Activated CD4-positive, alpha-beta T cell treated with anti-CD3 and anti-CD28 coated beads for 36 hours (primary cell): ENCODE results near the gene DHCR7. TPM values are rescaled to one million over a fixed set of nuclear protein-coding genes. Genes with fewer than 3 reads are reported as not detected.
"Not testable (repeated sequence)": the region's sequence is repeated elsewhere in the genome, so short reads cannot be mapped to it uniquely, and the experiment has no call there.

Experiments
- ATAC-seq: fragments of 200-7000 bp; cut with Tn5 transposase; one replicate; pipeline ENCODE4 v1.10.0; 2021; ENCODE audit warnings: mild to moderate bottlenecking, moderate library complexity
- CTCF ChIA-PET: fragments of 350-600 bp; sonication (Branson Sonifier 250); formaldehyde crosslinking; loops from one replicate; lab custom pipeline; 2021; ENCODE audit warnings: antibody characterized with exemption; lab: Charles Lee
- POLR2A ChIA-PET: fragments of 350-600 bp; sonication (Branson Sonifier 250); formaldehyde crosslinking; loops from one replicate; lab custom pipeline; 2021; ENCODE audit warnings: antibody characterized with exemption, inconsistent platforms; lab: Charles Lee
- DNase-seq: peaks from one replicate; pipeline ENCODE4 v3.0.0-alpha.2; 2020
- H3K27ac Mint-ChIP-seq: one replicate; pipeline ENCODE4 v1.8.0; 2021; ENCODE audit warnings: mixed read lengths
- H3K27me3 Mint-ChIP-seq: one replicate; pipeline ENCODE4 v1.8.0; 2021; ENCODE audit warnings: mixed read lengths
- H3K36me3 Mint-ChIP-seq: one replicate; pipeline ENCODE4 v1.8.0; 2021; ENCODE audit warnings: low read depth, mixed read lengths
- H3K4me1 Mint-ChIP-seq: one replicate; pipeline ENCODE4 v1.8.0; 2021; ENCODE audit warnings: mixed read lengths
- H3K4me3 Mint-ChIP-seq: one replicate; pipeline ENCODE4 v1.8.0; 2021; ENCODE audit warnings: mild to moderate bottlenecking, moderate library complexity, mixed read lengths
- H3K9me3 Mint-ChIP-seq: one replicate; pipeline ENCODE4 v1.8.0; 2021; ENCODE audit warnings: low read depth, mixed read lengths
- intact Hi-C, 2 experiments: fragments of 100-400 bp; cut with DNase I in 1 of 2; cut with micrococcal nuclease in 1 of 2; formaldehyde crosslinking; loops; one replicate each; pipeline versions ENCODE4 v1.14.2 to v1.15.1; 2022 to 2024; cut with DNase I, micrococcal nuclease
- total RNA-seq, 2 experiments: library from RNA; stranded (reverse); gene quantifications; one replicate each; pipeline ENCODE4 v1.2.3, GENCODE V29; 2021

The DHCR7 gene
- total RNA-seq, 2 experiments from 2014 or later = 57.3 to 64.0 TPM

DNA sequence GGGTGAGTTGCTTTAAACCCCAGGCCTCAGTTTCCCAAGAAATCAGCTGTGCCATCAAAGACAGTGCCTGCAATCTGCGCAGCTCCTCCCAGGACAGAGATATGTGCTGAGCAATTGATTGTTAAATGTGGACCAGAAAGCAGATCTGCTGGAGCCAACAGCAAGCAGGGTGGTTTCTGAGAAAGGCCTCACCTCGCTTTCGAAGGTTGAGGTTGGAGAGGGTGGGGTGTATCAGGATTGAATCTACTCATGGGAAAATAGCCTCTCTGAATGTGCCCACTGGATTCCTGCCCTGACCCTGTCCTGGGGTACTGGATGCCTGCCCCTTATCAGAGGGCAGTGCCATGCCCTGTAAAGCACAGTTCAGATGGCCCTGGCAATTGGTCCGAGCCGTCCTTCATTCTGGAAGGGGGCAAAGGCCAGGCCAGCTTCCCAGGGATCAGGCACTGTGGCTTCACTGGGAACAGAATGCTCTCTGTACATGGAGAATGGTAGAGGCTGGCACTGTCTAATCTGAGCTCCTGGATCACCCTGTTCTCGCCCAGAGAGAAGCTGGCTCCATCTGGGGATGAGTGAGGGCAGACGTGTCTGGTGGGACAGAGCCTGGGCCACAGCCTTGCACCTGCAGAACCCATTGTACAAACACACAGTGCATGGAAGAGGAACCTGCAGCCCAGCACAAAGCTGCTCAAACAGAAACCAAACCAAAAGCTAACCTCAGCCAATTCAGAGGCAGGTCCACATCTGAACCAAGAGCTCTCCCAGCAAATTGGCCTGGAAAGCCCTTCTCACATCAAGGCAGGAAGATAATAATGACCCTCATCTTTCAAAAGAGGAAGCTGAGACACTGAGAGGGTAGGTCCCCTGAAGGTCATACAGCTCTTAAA is 15.2 kb downstream of the DHCR7 start:
- CTCF ChIA-PET = no interaction called here
- no peak overlapping the region for H3K27ac Mint-ChIP-seq

DNA sequence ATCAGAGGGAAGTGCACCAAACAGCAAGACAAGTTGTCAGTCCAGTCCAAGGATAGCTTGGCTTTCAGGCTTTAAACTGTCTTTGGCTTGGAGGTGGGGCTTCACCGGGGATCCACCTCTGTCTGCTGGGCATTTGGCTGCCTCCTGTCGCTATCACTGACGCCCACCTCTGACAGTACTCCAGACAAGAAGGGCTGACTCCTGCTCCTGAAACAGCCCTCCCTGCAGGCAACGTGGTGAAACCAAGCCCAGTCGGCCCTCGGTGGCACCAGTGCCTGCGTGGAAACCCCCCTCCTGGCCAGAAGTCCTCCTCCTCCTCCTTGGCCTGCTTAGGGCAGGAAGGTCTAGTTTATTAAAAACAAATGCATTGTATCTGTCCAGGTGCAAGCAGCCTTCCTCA is 16.9 kb downstream of the DHCR7 start:
- POLR2A ChIA-PET = no interaction called here
- no peaks in the 10 kb centered on the region for H3K27me3 Mint-ChIP-seq
- H3K9me3 Mint-ChIP-seq = no peaks in the 10 kb centered on the region
- peaks cover 11% of the 10 kb centered on the region for H3K36me3 Mint-ChIP-seq
- CTCF ChIA-PET = no interaction called here
- intact Hi-C loops = no loop called here
- DNase-seq (no peak), ATAC-seq (no peak)
- H3K27ac Mint-ChIP-seq = no peak overlapping the region
- peaks cover 3% of the 10 kb centered on the region for H3K4me1 Mint-ChIP-seq
- H3K4me3 Mint-ChIP-seq = no peak overlapping the region

More for the DNA sequence above, 15.2 kb downstream of the DHCR7 start:
- no peaks in the 10 kb centered on the region for H3K27me3 Mint-ChIP-seq
- H3K4me3 Mint-ChIP-seq = no peak overlapping the region
- no peaks in the 10 kb centered on the region for H3K4me1 Mint-ChIP-seq
- intact Hi-C loops = no loop called here
- no peak for DNase-seq
- ATAC-seq = no peak
- H3K36me3 Mint-ChIP-seq = peaks cover 14% of the 10 kb centered on the region
- H3K9me3 Mint-ChIP-seq = no peaks in the 10 kb centered on the region
- POLR2A ChIA-PET = no interaction called here

- intact Hi-C loops = no loop called here
- Mint-ChIP-seq H3K9me3 (no peaks in the 10 kb centered on the region), H3K27me3 (no peaks in the 10 kb centered on the region), H3K27ac (no peak overlapping the region), H3K36me3 (peaks cover 8% of the 10 kb centered on the region), H3K4me1 (peaks cover 11% of the 10 kb centered on the region), H3K4me3 (no peak overlapping the region)
- CTCF ChIA-PET = interaction anchor here (0.7 kb wide), 1 partner anchor 10 kb away, joined by 3 read pairs; no protein-coding TSS in a partner anchor
- ATAC-seq (no peak), DNase-seq (no peak)
- POLR2A ChIA-PET = no interaction called here
Measured at GRCh38 chr11:71430166-71430565, 18.0 kb downstream of the DHCR7 start.

- no peak for DNase-seq
- H3K36me3 Mint-ChIP-seq = peaks cover 5% of the 10 kb centered on the region
- intact Hi-C loops = no loop called here
- H3K4me3 Mint-ChIP-seq = no peak overlapping the region
- no peak for ATAC-seq
- no peaks in the 10 kb centered on the region for H3K9me3 Mint-ChIP-seq
- H3K27ac Mint-ChIP-seq = no peak overlapping the region
- peaks cover 11% of the 10 kb centered on the region for H3K4me1 Mint-ChIP-seq
- no peaks in the 10 kb centered on the region for H3K27me3 Mint-ChIP-seq
- CTCF ChIA-PET = interaction anchor here (0.5 to 0.7 kb wide), 2 partner anchors 9 to 1225 kb away, joined by 3 read pairs; no protein-coding TSS in a partner anchor
- POLR2A ChIA-PET = no interaction called here
Measured at GRCh38 chr11:71429701-71430100, 18.5 kb downstream of the DHCR7 start.

DNA sequence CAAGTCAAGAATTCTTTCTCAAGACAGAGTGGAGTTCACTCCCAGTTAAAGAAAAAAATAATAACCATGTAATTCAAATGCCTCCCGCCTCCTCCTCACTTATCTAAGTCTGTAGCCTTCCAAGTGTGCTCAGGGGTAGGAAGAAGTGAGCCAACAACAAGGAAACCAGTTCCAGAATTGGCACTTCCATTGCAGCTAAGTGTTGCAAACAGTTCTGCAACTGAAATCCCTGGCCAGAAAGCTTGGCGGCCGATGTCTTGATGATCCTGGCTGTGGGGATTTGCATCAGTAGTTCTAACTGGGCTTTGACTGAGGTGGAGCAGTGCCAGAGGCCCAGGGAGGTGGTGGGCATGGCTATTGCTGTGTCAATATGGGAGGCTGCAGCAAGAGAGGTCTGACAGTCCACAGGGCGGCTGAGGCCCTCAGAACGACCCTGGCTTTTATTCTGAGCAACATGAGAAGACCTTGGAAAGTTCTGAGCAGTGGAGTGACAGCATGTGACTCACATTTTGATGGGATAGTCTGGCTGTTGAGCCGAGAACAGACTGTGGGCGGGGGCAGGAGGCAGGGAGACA is 19.2 kb downstream of the DHCR7 start:
- Mint-ChIP-seq H3K4me1 (peaks cover 11% of the 10 kb centered on the region), H3K36me3 (no peaks in the 10 kb centered on the region), H3K4me3 (no peak overlapping the region), H3K27me3 (no peaks in the 10 kb centered on the region), H3K27ac (no peak overlapping the region), H3K9me3 (no peaks in the 10 kb centered on the region)
- ChIA-PET CTCF (interaction anchor here (0.5 kb wide), 1 partner anchor 1224 kb away, joined by 3 read pairs; no protein-coding TSS in a partner anchor), POLR2A (no interaction called here)
- no peak for DNase-seq
- ATAC-seq = no peak
- intact Hi-C loops = no loop called here

DNA sequence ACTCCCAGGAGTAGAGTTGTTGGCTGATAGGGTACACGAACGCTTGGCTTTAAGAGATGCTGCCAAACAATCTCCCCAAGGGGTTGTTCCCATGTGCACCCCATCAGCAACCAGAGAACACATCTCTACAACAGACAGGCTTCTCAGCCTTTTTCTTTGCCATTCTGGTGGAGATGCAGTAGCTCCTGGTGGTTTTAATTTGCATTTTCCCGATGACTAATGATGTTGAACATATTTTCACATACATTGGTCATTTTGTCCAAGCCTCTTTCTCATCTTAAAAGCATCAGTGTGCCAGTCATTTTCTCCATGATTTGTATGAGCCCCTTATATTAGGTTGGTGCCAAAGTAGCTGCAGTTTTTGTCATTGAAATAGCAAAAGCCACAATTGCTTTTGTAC is 21.8 kb downstream of the DHCR7 start:
- ChIA-PET CTCF (no interaction called here), POLR2A (no interaction called here)
- no peak for DNase-seq
- Mint-ChIP-seq H3K27ac (no peak overlapping the region), H3K4me1 (peaks cover 11% of the 10 kb centered on the region), H3K36me3 (no peaks in the 10 kb centered on the region), H3K9me3 (no peaks in the 10 kb centered on the region), H3K4me3 (no peak overlapping the region), H3K27me3 (no peaks in the 10 kb centered on the region)
- ATAC-seq = peak; percentile 26
- intact Hi-C loops = no loop called here

GRCh38 chr11:71425860-71426259 is 22.3 kb downstream of the DHCR7 start:
- Mint-ChIP-seq H3K36me3 (no peaks in the 10 kb centered on the region), H3K27me3 (no peaks in the 10 kb centered on the region), H3K27ac (no peak overlapping the region), H3K4me1 (peaks cover 11% of the 10 kb centered on the region), H3K9me3 (no peaks in the 10 kb centered on the region), H3K4me3 (no peak overlapping the region)
- ChIA-PET CTCF (no interaction called here), POLR2A (no interaction called here)
- DNase-seq = peak; percentile 12
- intact Hi-C loops = no loop called here
- peak; percentile 70 for ATAC-seq

GRCh38 chr11:71425409-71425808 is 22.8 kb downstream of the DHCR7 start:
- CTCF ChIA-PET = interaction anchor here (1.0 kb wide), 1 partner anchor 22 kb away, joined by 3 read pairs; no protein-coding TSS in a partner anchor
- H3K9me3 Mint-ChIP-seq = no peaks in the 10 kb centered on the region
- peaks cover 11% of the 10 kb centered on the region for H3K4me1 Mint-ChIP-seq
- no peak overlapping the region for H3K27ac Mint-ChIP-seq
- DNase-seq = no peak
- POLR2A ChIA-PET = no interaction called here
- no peak overlapping the region for H3K4me3 Mint-ChIP-seq
- H3K27me3 Mint-ChIP-seq = no peaks in the 10 kb centered on the region
- H3K36me3 Mint-ChIP-seq = no peaks in the 10 kb centered on the region
- intact Hi-C loops = no loop called here
- ATAC-seq = peak; percentile 39

DNA sequence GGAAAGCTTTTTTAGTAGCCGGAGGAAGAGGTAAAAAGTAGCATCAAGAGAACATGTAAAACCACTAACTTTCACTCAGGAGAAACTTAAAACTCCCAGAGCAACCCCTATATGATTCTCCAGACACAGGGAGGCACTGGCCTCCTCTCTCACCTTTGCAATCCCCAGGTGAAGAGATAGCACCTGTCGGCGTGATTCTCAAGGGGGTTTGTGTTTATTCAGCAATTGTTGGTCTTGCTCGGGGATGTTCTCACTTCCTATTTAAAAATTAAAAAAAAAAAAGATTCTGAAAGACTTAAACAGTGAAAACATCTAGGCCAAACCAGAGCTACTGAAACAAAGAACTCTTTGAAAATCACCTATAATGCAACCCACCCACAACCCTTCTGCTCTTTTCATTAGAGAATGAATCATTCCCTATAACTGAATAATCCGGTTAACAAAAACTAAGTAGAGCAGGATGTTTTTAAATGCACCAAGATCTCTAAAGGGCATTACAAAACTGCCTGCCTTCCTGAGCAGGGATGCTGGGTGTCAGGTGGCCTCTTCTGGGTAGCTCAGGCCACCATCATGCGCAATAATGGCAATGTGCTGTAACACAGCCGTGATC is 24.9 kb downstream of the DHCR7 start:
- no peak overlapping the region for H3K4me3 Mint-ChIP-seq
- no peak overlapping the region for H3K27ac Mint-ChIP-seq
- H3K27me3 Mint-ChIP-seq = no peaks in the 10 kb centered on the region
- H3K4me1 Mint-ChIP-seq = peaks cover 11% of the 10 kb centered on the region
- intact Hi-C loops = no loop called here
- ChIA-PET CTCF (interaction anchor here (0.7 kb wide), 1 partner anchor 714 kb away, joined by 3 read pairs; no protein-coding TSS in a partner anchor), POLR2A (no interaction called here)
- DNase-seq = no peak
- H3K9me3 Mint-ChIP-seq = no peaks in the 10 kb centered on the region
- no peaks in the 10 kb centered on the region for H3K36me3 Mint-ChIP-seq
- no peak for ATAC-seq

- H3K27me3 Mint-ChIP-seq, ATAC-seq, POLR2A ChIA-PET, intact Hi-C loops, H3K9me3 Mint-ChIP-seq, H3K27ac Mint-ChIP-seq, H3K4me3 Mint-ChIP-seq, DNase-seq, H3K36me3 Mint-ChIP-seq: not testable (repeated sequence)
- peaks cover 11% of the 10 kb centered on the region for H3K4me1 Mint-ChIP-seq
- CTCF ChIA-PET = interaction anchor here (0.6 kb wide), 1 partner anchor 1580 kb away, joined by 4 read pairs; no protein-coding TSS in a partner anchor
Measured at GRCh38 chr11:71422318-71422717, 25.9 kb downstream of the DHCR7 start.

- no peaks in the 10 kb centered on the region for H3K27me3 Mint-ChIP-seq
- H3K36me3 Mint-ChIP-seq = no peaks in the 10 kb centered on the region
- no peak overlapping the region for H3K4me3 Mint-ChIP-seq
- DNase-seq = no peak
- ATAC-seq = no peak
- peaks cover 9% of the 10 kb centered on the region for H3K4me1 Mint-ChIP-seq
- POLR2A ChIA-PET = no interaction called here
- intact Hi-C loops = no loop called here
- CTCF ChIA-PET = interaction anchor here (0.6 kb wide), 1 partner anchor 104 kb away, joined by 3 read pairs; no protein-coding TSS in a partner anchor
- no peaks in the 10 kb centered on the region for H3K9me3 Mint-ChIP-seq
- H3K27ac Mint-ChIP-seq = no peak overlapping the region
Measured at GRCh38 chr11:71421392-71421950, 26.7 kb downstream of the DHCR7 start.
